ENCODE data around the gene TMEM156. TPM values are rescaled to one million over a fixed set of nuclear protein-coding genes. Genes with fewer than 3 reads are reported as not detected.

Gene TMEM156
- total RNA-seq, 1 experiment from 2014 or later = 0.19 TPM

DNA sequence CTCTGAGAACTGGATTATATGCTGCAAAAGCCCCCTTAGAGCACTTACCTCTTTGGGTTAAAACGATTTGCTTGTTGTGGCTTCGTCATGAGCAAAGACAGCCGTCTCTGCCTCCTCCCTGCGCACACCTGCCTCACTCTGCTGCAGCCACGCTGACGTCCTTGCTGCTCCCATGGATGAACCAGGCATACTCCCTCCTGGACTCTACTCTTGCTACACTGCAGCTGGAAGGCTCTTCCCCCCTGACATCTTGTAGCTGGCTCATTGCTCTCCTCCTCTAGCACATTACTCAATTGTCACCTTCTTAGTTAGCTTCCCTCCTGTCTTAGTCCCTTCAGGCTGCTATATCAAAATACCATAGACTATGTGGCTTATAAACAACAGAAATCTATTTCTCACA lies 105.3 kb downstream of the TMEM156 start:
- DNase-seq (ENCODE audit: low spot score) = no peak

DNA sequence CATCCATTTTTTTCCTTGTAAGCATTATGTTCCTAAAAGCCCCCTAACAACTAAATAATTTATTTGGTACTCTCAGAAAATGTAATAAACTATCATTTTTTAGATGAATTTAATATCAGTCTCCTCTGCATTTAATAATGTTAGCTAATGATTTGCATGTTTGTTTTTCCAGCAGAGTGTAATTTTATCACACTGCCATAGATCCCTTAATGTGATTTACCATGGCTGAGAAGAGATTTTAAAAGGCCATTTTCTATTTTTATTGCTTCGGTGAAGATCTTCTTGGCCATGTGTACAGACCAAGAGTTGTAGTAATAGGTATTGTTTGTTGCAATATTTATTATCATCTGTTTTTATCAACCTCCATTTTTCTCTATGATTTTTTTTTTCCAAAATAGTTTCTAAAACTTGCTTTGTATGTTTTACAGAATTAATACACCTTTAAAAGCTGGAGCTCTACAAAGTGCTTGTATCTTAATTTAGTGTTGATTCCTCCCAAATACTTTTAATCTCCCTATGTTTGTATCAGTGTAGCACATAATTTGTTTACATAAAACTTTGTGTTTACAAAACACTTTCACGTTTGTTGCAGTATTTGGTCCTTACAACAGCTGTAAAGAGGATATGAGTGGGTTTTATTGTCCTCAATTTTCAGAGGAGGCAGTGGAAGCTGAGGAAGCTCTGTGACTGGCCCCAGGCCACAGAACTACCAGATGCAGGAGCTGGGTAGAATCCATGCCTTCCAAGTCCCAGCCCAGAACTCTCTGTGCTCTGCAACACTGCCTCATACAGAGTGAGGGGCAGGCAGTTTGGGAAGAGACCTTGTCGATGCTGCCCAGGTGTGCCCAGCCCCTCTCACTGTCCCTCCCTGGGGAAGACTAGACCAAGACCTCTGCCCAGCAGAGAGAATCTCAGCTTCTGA lies 106.5 kb downstream of the TMEM156 start:
- DNase-seq (ENCODE audit: low spot score) = no peak

GRCh38 chr4:38924353-38924752 lies 107.9 kb downstream of the TMEM156 start:
- DNase-seq (ENCODE audit: low spot score) = no peak

- DNase-seq (ENCODE audit: low spot score) = no peak
Measured at GRCh38 chr4:38923746-38924145, 108.5 kb downstream of the TMEM156 start.

DNA sequence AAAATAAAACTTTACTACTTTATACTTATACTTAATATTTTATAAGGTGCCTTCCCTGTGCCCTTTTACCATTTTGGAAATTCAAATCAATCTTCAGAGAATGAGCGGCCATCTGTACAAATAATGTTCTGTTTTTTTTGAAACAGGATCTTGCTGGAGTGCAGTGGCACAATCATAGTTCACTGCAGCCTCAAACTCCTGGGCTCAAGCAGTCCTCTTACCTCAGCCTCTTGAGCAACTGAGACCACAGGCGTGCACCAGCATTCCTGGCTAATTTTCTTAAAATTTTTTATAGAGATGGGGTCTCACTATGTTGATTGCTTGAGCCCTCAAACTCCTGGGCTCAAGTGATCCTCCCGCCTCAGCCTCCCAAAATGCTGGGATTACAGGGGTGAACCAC lies 111.1 kb downstream of the TMEM156 start:
- DNase-seq (ENCODE audit: low spot score) = no peak

GRCh38 chr4:38920677-38921076 lies 111.5 kb downstream of the TMEM156 start:
- DNase-seq (ENCODE audit: low spot score) = no peak

- DNase-seq (ENCODE audit: low spot score) = no peak
Measured at GRCh38 chr4:38920186-38920585, 112.0 kb downstream of the TMEM156 start.

- DNase-seq (ENCODE audit: low spot score) = no peak
Measured at GRCh38 chr4:38919494-38919893, 112.7 kb downstream of the TMEM156 start.

GRCh38 chr4:38917481-38918025 lies 114.7 kb downstream of the TMEM156 start:
- DNase-seq (ENCODE audit: low spot score) = no peak

Other genes with a start within 250 kb of the TMEM156 start
- gene TLR10, start 249.4 kb downstream of the TMEM156 start, total RNA-seq (2014; rRNA removed; shearing (Covaris generic)) = not detected in 2 replicates
- gene TLR1, start 227.6 kb downstream of the TMEM156 start, total RNA-seq (2014; rRNA removed; shearing (Covaris generic)) = 0.60 and 4.6 TPM in 2 replicates
- gene TLR6, start 175.6 kb downstream of the TMEM156 start, total RNA-seq (2014; rRNA removed; shearing (Covaris generic)) = 8.1 and 11.0 TPM in 2 replicates
- gene FAM114A1, start 164.6 kb downstream of the TMEM156 start, total RNA-seq (2014; rRNA removed; shearing (Covaris generic)) = 85.3 and 89.1 TPM in 2 replicates
- 68.5 and 78.3 TPM in 2 replicates for gene KLHL5, start 29.8 kb upstream of the TMEM156 start, total RNA-seq (2014; rRNA removed; shearing (Covaris generic))
- 13.5 and 39.9 TPM in 2 replicates for gene WDR19, start 150.1 kb upstream of the TMEM156 start, total RNA-seq (2014; rRNA removed; shearing (Covaris generic))

Data from A172 (cell line).